Measurements from ENCODE around the gene KIAA0825.
"Not testable (repeated sequence)": the region's sequence is repeated elsewhere in the genome, so short reads cannot be mapped to it uniquely, and the experiment has no call there.

The KIAA0825 gene

GRCh38 chr5:94575196-94575595, 43.2 kb downstream of the KIAA0825 start:
- in situ Hi-C loops (cut with MboI; ENCODE audit: low sequenced_read_pairs) = no loop called here

DNA sequence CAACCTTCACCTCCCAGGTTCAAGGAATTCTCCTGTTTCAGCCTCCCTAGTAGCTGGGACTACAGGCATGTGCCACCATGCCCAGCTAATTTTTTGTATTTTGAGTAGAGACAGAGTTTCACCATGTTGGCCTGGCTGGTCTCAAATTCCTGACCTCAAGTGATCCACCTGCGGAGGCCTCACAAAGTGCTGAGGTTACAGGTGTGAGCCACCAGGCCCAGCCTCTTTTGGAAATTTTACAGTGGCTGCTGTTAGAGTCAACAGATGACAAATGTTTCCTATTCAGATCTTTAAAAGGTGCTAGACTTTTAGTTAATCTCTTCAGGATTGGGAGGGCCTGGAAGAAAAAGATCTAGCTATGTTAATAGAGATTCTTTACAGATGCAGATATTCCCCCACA, 45.1 kb downstream of the KIAA0825 start:
- in situ Hi-C loops (cut with MboI; ENCODE audit: low sequenced_read_pairs) = not testable (repeated sequence)

DNA sequence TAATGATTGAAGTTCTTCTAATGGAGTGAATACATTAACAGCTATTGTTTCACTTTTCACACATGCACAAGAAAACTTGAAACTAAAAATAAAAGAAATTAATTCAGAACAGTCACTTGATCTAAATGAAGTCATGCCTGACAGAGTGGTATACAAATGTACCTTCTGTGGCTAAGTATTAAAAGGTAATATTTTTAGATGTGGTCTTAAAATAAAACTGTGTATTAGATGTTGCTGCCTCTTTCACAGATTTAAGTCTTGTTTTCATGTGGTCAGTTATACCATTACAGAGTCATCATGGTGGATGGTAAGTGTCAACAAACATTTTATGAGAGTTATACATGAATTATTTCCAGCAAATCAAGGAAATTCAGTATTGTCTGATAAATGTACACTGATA, 47.0 kb downstream of the KIAA0825 start:
- in situ Hi-C loops (cut with MboI; ENCODE audit: low sequenced_read_pairs) = no loop called here

GRCh38 chr5:94564812-94565211, 53.6 kb downstream of the KIAA0825 start:
- in situ Hi-C loops (cut with MboI; ENCODE audit: low sequenced_read_pairs) = no loop called here

DNA sequence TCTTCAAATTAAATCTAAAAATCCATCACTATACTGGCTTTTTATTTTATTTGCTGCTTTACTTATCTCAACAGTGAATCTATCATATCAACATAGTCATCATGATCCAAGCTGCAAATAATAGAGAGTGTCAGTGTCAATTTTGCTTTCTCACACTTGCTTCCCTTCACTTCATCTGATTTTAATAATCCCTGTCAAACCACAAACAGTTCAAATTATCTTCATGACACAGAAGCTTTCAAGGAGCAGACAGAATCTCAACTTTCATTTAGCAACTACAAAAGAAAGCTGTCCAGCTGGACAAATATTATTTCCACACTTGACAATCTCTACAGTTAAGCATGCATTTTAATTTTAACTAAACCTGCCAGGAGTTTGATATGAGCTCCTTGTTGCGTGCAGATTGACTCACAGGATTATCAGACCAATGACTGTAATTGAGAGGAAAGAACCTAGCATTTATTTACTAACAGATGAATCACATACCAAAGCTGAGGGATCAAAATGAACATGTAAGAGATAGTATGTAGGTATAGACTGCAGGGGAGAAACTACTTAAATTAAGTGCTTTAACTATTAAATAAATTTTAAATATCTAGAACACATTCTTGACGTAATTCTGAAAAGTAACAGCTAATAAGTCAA, 56.0 kb downstream of the KIAA0825 start:
- in situ Hi-C loops (cut with MboI; ENCODE audit: low sequenced_read_pairs) = no loop called here

DNA sequence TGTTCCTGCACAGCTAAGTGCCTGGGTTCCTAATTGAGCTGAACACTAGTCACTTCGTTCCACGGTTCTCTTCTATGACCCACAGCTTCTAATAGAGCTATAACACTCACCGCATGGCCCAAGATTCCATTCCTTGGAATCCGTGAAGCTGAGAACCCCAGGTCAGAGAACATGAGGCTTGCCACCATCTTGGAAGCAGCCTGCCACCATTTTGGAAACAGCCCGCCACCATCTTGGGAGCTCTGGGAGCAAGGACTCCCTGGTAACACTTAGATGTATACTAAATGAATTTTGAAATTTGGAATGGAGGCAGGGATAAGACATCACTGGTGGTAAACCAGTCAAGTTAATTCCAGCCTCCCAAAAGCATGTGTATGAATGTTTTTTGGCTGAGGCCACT, 60.4 kb downstream of the KIAA0825 start:
- in situ Hi-C loops (cut with MboI; ENCODE audit: low sequenced_read_pairs) = no loop called here

DNA sequence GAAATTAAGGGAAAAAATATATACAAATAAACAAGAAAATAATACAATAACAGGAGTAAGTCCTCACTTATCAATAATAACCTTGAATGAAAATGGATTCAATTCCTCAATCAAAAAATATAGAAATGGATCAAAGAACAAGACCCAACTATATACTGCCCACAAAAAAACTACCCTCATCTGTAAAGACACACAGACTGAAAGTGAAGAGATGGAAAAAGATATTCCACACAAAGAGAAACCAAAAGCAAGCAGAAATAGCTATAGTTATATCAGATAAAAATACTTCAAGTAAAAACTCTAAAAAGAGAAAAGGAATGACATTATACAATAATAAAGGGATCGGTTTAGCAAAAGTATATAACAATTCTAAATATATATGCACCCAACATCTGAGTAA, 66.5 kb downstream of the KIAA0825 start:
- in situ Hi-C loops (cut with MboI; ENCODE audit: low sequenced_read_pairs) = no loop called here

GRCh38 chr5:94545870-94546625, 72.4 kb downstream of the KIAA0825 start:
- in situ Hi-C loops (cut with MboI; ENCODE audit: low sequenced_read_pairs) = no loop called here

DNA sequence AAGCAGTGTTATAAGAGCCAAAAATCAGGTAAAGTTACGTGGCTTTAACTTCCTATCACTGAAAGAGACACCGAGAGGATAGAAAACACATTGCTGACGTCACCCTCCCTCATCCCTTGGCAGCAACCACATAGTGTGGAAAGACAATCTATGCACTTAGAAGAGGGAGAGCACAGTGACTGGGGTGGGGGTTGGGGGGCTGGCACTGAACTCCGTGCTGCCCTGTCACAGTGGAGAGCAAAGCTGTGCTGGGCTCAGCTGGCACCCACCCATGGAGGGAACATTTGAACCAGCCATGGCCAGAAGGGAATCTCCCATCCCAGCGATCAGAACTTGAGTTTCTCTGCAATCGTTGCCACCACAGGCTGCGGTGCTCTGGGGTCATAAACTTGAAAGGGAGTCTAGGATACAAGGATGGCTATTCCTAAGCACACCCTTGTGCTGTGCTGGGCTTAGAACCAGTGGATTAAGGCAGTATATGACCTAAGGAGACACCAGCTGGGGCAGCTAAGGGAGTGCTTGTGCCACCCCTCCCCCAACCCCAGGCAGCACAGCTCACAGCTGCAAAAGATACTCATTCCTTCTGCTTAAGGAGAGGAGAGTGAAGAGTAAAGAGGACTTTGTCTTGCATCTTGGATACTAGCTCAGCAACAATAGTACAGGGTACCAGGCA, 73.4 kb downstream of the KIAA0825 start:
- in situ Hi-C loops (cut with MboI; ENCODE audit: low sequenced_read_pairs) = no loop called here

DNA sequence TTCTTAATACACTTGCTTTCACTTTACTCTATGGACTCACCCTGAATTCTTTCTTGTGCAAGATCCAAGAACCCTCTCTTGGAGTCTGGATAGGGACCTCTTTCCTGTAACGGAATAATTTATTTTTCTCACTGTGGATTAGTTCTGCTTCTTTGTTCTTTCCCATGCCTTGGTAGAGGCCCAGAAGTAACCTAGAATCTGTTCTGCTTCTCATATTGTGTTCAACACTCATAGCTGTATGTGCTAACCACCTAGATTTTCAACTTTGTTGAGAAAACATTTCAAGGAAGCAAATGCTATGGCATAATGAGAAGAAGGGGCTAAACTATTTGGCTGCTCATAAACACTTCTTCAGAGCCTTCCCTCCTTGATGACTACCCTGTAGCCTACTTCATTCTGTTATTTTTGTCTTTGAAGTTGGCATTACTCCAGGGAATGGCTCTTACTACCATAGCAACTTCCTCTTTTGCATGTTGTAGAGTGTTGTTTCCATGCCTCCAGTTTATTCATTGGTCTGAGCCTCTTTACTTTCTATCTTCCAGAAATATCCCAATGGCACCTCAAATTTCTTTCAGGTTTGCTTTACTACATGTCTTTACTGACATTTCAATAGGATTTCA, 74.3 kb downstream of the KIAA0825 start:
- in situ Hi-C loops (cut with MboI; ENCODE audit: low sequenced_read_pairs) = no loop called here

DNA sequence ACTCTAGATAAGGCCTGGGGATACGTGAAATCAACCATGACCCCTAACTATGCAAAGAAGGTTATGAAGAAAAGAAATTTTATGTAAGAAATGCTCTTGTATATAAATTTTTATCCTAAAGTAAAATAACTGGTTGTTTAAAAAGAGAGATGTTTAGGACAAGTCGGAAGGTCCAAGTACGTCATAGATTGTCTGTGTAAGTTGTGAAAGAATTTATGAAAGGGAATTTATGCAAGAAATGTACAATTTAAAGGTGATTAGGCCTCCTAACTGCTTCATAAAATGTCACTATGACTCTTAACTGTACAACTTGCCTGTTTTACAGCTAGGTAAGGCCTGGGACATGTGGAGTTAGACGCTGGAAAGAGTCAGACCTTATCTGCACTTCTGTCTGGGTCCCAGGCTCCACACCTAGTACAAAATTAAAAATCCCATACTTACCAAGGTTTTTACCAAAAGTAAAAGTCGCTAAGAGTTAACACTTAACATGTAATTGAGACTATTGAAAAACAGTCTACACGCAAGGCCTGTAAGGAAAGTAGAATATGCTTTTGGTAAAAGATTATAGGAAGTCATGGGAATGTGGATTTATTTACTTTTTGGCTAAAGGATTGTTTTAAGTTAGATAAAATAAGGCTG, 77.4 kb downstream of the KIAA0825 start:
- in situ Hi-C loops (cut with MboI; ENCODE audit: low sequenced_read_pairs) = no loop called here

- in situ Hi-C loops (cut with MboI; ENCODE audit: low sequenced_read_pairs) = no loop called here
Measured at GRCh38 chr5:94538260-94538659, 80.1 kb downstream of the KIAA0825 start.

- in situ Hi-C loops (cut with MboI; ENCODE audit: low sequenced_read_pairs) = no loop called here
Measured at GRCh38 chr5:94526706-94527105, 91.7 kb downstream of the KIAA0825 start.

DNA sequence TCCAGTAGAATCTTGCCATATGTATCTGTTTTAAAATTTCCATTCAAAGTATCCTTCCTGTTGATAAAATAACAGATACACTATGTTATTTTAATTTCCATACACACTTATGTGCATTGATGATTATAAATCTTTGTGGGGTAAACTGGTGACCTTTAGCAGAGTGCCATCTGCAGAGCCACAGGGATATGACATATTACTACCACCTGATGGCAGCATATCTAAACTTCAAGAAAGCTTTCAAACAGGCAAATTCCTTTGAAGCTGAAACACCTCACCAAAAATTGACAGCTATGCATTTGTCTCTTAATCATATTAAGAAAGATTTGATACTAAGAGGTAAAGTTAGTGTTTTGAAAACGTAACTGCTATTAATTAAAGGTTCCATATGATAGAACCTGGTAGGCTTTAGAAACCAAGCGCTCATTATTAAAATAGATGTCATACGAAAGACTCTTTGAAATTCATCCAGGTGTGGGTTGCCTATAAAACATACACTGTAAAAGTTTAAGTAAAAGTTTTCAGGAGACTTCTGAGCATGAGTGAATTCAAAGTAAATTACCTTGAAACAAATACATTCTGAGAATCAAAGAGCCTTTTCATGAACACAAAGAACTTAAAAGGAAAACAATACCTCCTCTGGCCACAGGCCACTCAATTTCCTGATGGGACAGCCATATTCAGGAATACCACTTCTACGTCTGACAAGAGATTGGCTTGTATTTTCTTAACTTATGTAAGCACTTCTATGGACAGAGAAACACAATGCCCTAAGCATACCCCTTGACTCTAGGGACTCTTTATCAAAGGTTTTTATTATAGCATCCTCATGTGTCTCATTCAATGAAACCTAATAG, 93.3 kb downstream of the KIAA0825 start:
- in situ Hi-C loops (cut with MboI; ENCODE audit: low sequenced_read_pairs) = no loop called here

DNA sequence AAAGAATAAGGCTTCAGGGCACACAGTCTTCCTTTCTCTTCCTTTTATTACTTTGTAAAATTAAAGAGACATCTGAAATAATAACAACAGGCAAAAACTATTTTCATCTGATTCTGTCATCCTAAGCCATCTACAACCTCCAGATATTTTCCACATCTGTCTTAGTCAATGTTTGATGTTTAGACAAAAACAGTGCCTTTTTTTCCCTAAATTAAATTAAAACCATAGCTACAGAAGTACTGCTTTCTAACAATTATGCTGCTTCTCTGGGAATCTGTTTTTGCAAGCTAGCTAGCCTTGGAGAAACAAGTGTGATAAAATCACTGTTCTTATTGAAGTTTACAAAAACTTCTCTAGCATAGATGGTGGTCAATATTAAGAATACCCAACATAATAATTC, 95.4 kb downstream of the KIAA0825 start:
- in situ Hi-C loops (cut with MboI; ENCODE audit: low sequenced_read_pairs) = no loop called here

DNA sequence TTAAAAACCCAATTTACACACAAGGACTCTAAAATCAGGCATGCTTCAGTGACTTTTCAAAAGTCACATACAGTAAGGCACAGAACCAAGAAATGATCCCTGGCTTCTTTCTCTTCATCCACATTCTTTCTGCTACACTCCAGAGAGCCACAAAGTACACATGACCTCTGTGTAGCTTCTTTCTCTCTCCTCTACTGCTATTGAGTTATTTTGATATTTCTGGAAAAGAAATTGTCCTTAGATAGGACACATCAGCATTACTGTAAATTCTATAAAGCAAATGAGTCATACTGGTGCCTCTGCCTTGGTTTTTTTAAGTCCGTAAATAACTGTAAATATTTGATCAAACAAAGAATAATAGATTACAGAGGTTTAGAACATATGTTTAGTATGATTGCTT, 96.3 kb downstream of the KIAA0825 start:
- in situ Hi-C loops (cut with MboI; ENCODE audit: low sequenced_read_pairs) = no loop called here

GRCh38 chr5:94517490-94518488, 100.6 kb downstream of the KIAA0825 start:
- in situ Hi-C loops (cut with MboI; ENCODE audit: low sequenced_read_pairs) = no loop called here

DNA sequence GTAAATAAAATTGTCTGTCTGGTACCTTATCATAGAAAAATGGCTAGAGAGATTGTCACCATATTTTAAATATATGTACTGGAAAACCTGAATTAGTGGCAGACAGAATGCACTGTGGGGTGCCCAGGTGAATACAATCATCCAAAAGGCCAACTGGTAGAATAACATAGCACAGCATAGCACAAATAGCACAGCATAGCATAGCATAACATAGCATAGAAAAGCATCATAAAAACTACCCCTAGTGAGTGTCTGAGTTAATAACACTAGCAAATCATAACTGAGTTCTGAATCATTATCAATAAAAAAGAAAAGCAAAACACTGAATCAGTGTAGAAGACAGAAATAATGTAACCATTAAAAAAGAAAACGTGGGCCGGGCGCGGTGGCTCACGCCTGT, 102.3 kb downstream of the KIAA0825 start:
- in situ Hi-C loops (cut with MboI; ENCODE audit: low sequenced_read_pairs) = no loop called here

All from hTERT RPE-1 (cell line).